Measurements from ENCODE around the gene PDZD7.
"Not testable (repeated sequence)": the region's sequence is repeated elsewhere in the genome, so short reads cannot be mapped to it uniquely, and the experiment has no call there.

The PDZD7 gene

DNA sequence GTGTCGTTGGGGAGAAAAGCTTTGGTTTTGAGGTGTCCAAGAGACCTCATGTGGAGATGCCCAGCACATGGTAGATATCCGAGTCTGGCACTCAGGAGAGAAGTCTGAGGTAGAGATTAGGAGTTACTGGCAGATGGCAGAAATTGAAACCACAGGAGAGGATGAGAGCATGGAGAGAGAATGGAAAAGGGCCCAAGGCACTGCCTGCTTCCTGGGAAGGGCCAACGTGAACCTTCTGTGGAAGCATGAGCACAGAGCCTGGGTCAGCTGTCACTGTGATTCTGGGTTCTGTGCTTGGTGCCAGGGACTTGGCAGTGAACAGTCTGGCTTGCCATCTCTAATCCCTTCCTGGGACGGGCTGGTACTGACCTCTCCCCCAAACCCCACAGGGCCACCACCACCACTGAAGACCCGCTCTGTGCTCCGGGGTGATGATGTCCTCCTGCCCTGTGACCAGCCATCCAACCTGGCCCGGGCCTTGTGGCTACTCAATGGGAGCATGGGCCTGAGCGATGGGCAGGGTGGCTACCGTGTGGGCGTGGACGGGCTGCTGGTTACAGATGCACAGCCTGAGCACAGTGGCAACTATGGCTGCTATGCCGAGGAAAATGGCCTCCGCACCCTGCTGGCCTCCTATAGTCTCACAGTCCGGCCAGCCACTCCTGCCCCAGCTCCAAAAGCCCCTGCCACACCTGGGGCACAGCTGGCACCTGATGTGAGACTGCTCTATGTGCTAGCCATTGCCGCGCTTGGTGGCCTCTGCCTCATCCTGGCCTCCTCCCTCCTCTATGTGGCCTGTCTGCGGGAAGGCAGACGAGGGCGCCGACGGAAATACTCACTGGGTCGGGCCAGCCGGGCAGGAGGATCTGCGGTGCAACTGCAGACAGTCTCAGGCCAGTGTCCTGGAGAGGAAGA lies 47.8 kb downstream of the PDZD7 start:
- DNase-seq (ENCODE audit: low read depth), result no peak

DNA sequence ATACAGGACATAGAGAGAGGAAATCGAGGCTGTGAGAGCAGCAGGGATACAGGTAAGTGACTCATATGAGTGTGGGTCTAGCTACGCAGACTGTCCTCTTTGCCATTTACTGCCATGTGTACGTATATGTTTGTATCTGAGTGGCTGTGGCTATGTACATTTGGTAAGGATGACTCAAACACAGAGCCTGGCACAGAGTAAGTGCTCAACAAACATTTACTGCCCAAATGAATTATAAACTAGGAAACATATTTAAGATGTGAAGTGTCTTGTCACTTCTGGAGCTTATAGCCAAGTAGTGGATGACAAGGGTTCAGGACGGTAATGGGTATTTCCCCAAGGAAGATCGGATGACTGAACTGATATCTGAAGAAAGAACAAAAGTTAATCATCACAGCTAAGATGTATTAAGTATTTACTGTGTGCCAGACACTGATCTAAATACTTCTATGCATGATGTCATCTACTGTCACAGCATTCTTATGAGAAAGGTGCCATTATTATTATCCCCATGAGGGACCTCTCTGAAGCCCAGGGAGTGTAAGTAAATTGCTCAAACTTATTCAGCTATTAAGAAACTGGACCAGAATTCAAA lies 49.7 kb downstream of the PDZD7 start:
- DNase-seq (ENCODE audit: low read depth), result no peak

DNA sequence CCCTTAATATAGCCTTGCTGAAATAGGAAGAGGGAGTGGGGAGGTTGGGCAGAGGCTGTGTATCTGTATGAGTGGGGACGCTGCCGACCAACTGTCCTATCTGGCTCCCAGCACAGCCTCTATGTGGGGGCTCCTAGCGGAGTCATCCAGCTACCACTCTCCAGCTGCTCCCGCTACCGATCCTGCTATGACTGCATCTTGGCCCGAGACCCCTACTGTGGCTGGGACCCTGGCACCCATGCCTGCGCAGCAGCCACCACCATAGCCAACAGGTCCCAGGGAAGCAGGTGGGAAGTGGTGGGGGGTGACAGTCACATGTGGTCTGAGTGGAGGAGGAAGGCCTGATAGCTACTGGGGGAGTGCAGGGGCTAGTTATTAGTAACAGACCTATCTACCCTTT lies 50.2 kb downstream of the PDZD7 start:
- DNase-seq (ENCODE audit: low read depth), result no peak

DNA sequence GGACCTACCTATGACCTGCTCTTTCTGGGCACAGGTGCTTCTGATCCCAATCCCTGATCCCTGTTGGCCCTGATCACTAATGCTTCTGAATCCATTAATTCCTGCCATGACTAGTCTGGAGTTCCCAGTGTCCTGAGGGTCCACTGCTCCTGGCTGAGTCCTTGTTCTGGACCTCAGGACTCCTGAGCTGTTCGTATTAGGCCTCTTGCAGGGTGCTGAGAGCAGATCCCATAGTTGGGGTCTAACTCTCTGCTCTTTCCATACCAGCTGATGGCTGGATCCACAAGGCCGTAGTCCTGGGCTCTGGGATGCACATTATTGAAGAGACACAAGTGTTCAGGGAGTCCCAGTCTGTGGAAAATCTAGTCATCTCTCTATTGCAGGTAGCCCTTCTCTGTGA lies 50.6 kb downstream of the PDZD7 start:
- DNase-seq (ENCODE audit: low read depth), result no peak

DNA sequence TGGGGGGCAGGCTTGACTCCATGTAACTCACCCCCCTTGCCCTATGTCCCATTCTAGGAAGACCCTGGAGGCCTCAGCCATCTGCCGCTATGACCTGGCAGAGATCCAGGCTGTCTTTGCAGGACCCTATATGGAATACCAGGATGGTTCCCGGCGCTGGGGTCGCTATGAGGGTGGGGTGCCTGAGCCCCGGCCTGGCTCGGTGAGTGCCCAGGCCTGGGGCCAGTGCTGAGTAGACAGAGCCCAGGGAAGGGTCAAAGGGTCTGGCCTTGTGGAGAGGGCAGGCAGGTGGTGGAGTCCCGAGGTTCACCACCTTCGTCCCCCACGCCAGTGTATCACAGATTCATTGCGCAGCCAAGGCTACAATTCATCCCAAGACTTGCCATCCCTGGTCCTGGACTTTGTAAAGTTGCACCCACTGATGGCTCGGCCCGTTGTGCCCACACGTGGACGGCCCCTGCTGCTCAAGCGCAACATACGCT lies 51.1 kb downstream of the PDZD7 start:
- DNase-seq (ENCODE audit: low read depth), result no peak

DNA sequence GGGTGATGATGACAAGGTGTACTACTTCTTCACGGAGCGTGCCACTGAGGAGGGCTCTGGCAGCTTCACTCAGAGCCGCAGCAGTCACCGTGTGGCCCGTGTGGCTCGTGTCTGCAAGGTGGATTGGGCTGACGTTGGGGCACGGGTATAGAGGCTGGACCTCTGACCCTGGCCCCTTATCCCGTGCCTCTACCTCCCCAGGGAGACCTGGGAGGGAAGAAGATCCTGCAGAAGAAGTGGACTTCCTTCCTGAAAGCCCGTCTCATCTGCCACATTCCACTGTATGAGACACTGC lies 52.1 kb downstream of the PDZD7 start:
- no peak for DNase-seq (ENCODE audit: low read depth)

DNA sequence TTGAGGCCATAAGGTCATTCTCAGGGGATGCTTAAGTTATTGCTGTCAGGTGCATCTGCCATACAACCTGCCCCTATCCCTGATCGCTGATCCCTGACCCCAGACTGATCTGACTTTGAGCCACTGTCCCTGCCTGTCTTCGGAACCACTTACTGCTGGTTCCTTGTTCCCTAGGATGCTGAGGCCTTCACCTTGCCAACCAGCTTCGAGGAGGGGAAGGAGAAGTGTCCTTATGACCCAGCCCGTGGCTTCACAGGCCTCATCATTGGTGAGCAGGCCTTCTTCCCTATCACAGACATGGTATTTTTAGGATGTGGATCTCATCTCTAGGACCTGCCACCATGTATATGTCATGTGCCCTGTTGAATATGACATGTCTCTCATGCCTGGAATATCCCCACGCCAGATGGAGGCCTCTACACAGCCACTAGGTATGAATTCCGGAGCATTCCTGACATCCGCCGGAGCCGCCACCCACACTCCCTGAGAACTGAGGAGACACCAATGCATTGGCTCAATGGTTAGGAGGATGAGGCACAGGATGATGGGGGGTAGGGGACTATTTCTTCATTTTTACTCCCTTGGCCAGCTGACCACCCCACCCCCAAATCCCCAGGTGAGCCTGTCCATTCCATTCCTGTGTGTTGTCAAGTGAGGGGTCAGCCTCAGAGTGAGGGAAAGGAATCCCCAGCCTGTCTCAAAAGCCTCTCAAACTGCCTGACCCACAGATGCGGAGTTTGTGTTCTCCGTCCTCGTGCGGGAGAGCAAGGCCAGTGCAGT lies 52.6 kb downstream of the PDZD7 start:
- no peak for DNase-seq (ENCODE audit: low read depth)

DNA sequence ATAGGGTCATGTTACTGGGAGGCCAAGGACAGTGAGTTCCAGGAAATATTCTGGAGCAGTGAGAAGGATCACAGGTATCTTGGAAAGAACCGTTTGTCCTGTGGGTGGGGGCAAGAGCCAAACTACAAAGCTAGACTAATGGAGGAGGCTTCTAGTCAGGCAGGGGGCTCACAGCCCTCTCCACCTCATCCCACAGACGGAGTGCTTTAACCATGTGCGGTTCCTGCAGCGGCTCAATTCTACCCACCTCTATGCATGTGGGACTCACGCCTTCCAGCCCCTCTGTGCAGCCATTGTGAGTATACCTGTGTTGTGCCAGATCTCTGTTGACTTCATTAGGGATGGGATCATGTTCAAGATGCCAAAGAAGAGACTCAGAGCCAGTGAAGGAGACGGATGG lies 53.5 kb downstream of the PDZD7 start:
- DNase-seq (ENCODE audit: low read depth), result no peak

DNA sequence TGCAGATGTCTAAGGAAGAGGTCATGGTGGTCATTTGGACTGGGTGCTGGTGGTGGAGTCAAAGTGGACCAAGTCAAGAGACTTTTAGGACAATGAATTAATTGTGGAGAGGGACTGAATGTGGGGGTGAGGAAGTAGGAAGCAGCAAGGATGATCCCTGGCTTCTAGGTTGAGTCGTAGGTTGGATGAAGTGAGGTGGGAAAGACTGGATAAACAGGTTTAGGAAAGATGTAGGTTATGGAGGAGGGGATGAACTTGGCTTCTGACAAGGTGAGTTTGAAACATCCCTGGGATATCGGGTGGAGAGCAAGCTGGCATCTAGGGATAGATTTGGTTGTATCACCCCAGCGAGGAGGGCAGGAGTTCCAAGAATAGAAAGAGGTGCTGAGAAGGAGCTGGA lies 54.0 kb downstream of the PDZD7 start:
- DNase-seq (ENCODE audit: low read depth), result no peak

DNA sequence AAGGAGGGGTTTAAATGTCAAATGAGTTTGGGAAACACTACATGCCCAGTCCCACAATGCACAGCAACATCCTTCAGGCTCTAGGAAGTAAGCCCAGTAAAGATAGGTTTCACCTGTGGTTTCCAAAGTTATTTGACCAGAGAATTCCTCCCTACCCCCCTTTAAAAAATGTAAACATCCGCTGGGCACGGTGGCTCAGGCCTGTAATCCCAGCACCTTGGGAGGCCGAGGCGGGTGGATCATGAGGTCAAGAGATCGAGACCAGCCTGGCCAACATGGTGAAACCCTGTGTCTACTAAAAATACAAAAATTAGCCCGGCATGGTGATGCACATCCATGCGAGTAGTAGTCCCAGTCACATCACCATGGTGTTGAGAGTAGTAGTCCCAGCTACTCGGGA lies 55.5 kb downstream of the PDZD7 start:
- DNase-seq (ENCODE audit: low read depth), result not testable (repeated sequence)

DNA sequence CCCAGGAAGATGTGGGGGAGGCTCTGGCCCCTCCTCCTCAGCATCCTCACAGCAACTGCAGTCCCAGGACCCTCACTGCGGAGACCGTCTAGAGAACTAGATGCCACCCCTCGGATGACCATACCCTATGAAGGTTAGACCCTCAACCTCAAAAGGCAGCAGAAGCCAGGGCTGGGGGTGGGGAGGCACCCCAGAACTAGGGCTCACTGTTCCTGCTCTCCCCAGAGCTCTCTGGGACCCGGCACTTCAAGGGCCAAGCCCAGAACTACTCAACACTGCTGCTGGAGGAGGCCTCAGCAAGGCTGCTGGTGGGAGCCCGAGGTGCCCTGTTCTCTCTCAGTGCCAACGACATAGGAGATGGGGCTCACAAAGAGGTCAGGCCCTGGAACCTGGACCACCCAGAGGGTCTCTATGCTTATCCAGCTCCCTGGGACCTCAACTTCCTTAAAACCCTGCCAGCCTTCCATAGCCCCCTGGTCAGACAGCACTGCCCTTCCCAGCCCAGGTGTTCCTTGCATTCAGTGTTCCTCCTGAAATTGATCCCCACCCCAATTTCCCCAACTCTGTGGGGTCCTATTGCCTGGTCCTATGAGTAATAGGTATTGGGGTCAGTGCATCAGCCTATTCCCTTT lies 57.9 kb downstream of the PDZD7 start:
- DNase-seq (ENCODE audit: low read depth), result no peak

DNA sequence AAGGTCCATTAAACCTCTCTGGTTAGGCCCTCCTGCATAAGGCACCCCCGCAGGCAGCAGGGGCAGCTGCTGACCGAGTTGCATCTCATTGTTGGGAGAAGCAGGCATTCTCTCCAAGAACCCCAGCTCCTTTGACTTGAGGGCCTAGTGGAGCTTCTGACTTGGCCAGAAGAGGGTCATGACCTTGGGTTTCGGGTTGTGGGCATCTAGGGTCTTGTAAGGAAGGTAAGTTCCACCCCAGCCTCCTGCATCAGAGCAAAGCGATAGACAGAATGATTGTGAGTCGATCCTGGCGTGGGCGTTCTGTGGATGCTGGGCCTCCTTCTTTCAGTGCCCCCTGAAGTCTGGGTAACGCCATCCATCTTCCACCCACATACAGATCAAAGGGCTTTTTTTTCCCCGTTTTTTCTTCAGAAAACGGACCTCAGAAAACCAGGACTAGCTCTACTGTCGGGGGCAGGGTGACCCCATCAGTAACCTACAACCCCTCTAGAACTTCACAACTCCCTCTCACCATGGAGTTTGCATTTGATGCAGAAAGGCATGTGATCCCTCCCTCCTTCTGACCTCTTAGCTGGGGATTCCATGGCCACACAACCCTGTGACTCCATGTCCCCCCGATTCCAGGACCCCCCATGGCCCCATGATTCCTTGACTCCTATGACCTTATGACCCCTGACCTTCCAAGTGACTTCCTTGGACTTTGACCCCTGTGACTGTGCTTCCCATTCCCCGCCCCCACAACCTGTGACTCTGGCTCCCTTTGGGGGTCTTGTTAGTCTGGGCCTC lies 58.6 kb downstream of the PDZD7 start:
- DNase-seq (ENCODE audit: low read depth), result no peak

DNA sequence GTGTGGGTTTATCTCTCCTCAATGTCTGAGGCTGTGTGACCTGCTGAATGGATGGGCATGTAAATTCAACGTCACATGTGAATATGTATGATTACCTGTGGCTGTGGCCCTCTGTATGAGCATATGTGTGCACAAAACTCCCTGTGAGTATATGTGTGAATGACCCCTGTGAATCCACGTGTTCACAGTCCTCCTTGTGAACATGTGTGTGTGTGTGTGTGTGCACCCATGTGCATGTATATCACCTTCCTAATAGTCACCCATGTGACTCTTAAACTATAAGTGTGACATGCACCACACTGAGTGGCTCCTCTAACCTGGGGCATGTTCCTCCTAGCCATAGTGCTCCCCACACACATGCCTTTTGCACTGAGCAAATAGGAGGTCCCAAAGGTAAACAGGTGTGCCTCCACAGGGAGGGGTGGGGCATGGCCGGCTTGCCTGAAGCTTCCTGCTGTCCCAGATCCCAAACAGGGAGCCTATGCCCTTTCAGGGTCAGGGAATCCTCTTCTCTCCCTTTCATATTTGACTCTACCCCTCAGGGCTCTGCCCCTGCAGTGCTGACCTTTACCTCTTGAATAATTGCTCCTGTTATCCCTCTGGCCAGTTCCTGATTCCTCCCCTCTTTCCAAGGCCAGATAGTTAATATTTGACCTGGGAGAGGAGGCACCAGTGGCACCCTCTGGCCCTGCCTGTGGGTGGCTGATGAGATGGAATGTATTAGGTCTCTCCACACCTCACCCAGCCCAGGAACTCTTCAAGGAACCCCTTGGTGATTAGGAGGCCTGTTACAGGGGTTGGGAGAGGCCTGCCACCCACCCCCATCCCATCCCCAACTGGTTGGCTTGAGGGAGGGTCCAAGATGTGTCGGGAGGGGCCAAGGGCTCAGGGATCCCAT lies 59.8 kb downstream of the PDZD7 start:
- no peak for DNase-seq (ENCODE audit: low read depth)

DNA sequence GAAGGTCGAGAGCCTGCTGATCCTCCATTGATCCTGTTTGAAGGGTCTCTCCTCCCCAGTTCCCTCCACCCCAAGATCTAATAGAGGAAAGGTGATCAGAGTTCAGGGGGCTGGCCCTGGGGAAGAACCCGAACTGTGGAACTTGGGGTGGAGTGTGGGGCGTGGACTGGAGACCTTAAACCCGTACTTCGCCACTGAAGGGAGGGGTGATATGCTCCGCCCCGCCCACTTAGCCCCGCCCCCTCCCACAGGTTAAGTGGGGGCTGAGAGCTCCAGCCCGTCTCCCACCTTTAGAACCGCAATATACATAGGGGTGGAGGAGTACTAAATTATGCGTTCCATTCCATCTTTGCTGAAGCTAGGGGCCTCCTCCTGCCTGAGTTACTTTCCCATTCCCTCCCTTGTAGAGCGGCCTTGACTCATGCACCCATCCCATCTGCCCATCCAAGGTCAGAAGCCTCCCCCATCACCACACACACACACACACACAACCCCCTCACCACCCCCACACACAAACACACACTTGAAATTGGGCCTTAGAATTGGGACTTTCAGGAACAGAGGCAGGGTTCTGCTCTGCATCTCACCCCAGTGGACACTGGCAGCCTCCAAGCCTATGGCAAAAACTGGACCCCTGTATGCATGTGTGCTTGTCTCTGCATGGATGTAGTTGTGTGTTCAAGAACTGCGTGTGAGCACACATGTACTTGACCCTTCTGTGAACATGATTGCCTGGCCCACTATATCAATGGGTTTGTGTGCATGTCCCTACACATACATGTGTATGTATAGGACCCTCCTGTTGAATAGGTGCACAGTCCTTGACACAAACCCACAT lies 60.6 kb downstream of the PDZD7 start:
- no peak for DNase-seq (ENCODE audit: low read depth)

DNA sequence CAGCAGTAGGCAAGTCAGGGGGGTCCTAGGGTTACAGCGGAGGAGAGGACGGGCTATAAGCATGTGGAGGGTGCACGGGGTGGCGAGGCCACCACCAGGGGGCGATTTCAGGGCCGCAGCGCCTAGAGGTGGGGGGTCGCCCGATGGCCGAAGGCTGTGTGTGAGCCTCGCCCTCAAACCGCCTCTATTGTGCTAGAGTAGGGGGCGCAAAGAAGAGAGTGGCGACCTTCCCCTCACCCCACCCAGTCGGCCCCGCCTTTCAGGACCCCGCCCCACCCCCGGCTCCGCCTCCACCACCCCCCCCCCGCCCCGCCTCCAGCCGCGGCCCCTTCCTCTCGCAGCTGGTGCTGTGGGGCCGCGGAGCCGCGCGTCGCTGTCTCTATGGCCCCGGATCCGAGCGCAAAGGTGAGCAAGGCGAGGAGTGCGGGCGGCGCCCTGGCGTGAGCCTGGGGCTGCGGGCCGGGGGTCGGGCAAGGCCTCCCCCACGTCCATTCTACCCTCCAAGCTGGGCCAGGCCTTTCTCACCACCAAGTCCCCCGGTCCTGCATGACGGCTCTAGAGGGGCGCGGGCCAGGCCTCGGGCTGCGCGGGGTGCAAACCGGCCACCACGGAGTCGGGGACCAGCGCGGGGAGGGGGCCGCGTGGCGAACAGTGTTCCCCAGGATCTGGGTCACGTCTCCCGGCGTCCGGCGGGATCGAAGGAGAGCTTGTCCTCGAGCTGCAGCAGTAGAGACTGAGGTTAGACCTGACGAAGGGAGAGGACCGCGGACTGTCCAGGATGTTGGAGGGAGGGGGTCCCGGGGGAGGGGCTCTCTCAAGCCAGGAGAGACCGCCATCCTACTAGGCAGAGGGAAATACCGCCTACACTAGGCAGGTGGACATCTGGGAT lies 61.5 kb downstream of the PDZD7 start, which contains the start of gene SEMA4G:
Gene SEMA4G (plus strand): TSS at position 318 of the 889 bp plus-strand sequence. CDS start 3,409 bp downstream, outside the sequence.
- no peak for DNase-seq (ENCODE audit: low read depth)

DNA sequence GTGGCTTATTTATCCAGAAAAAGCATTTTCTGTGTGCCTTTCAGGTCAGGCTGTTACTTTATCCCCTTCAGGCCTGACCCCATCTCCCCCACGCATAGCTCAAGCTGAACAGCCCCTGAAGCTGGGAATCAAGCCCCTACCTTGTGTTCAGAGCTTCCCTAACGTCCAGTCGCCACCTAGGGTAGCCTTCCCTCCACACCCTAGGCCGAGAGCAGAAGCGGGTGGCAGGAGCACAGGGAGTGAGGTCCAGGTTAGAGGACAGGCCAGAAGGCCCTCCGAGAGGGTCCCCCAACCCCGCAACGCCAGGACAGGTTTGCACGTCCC lies 62.1 kb downstream of the PDZD7 start:
- DNase-seq (ENCODE audit: low read depth), result no peak

DNA sequence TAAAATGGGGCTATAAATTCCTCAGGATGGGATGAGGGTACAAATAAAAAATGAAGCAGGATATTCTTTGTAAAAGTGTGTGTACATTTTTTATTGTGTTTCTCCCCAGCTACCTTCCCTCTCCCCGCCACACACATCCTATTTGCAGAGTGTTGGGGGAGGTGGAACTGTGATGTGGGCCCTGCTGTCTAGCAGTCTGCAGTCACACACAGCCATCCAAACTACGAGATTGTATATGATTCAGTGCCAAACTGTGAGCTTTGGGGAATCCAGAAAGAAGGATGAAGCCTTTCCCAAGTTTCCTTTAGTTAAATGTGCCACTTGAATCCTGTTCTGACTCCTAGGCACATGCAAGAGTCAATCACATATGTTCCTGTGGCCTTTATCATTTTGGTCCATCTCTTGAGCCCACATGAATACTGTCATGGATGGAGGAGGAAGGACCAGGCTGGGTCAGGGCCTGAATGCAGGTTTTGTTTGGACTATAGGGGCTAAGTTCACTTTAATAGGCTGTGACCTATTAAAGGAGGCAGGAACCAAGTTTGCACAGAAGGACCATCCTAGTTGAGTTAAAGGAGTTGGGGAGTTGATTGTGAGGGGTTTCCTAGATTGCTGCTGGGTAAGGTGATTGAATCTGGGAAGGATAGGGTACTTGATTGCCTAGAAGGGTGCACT lies 62.7 kb downstream of the PDZD7 start:
- no peak for DNase-seq (ENCODE audit: low read depth)

DNA sequence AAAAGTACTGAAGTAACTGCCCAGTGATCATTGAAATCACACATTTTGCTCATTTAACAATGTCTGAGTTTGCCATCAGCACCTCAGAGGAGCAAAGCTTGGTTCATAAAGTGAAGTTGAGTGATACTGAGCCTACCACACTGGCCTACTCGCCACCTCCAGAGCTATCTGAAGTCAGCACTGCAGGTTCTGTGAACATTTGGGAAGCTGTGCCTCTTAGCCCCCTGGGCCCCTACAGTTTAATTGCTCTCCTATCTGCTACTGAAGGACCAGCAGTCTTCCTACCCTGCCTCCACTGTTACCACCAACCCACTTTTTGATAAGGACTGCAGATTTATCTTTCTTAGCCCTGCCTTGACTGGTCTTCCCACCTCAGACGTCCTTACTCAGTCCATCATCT lies 63.6 kb downstream of the PDZD7 start:
- no peak for DNase-seq (ENCODE audit: low read depth)

Measured in GM04503 (cell line).